HT1080 (cell line): Measurements from ENCODE around the gene C4A. TPM values are rescaled to one million over a fixed set of nuclear protein-coding genes. Genes with fewer than 3 reads are reported as not detected.
A peak's percentile ranks its signal among the peaks of the same experiment; 100 is the strongest.
"Not testable (repeated sequence)": the region's sequence is repeated elsewhere in the genome, so short reads cannot be mapped to it uniquely, and the experiment has no call there.

Experiments used
- DNase-seq: peaks from one replicate; pipeline ENCODE4 v3.0.0-alpha.2; 2015; ENCODE audit warnings: low read depth
- small RNA-seq: library from RNA; depleted of rRNA; stranded (forward); fragments of <200 nt; gene quantifications from one replicate; pipeline ENCODE3, GENCODE V24; 2014
- total RNA-seq: library from RNA; depleted of rRNA; stranded (reverse); fragments of >200 nt; shearing (Covaris generic); gene quantifications from 2 replicates; pipeline ENCODE4 v1.2.3, GENCODE V29; 2014; rRNA removed

Gene C4A
- total RNA-seq, 1 experiment from 2014 or later, result not detected

DNA sequence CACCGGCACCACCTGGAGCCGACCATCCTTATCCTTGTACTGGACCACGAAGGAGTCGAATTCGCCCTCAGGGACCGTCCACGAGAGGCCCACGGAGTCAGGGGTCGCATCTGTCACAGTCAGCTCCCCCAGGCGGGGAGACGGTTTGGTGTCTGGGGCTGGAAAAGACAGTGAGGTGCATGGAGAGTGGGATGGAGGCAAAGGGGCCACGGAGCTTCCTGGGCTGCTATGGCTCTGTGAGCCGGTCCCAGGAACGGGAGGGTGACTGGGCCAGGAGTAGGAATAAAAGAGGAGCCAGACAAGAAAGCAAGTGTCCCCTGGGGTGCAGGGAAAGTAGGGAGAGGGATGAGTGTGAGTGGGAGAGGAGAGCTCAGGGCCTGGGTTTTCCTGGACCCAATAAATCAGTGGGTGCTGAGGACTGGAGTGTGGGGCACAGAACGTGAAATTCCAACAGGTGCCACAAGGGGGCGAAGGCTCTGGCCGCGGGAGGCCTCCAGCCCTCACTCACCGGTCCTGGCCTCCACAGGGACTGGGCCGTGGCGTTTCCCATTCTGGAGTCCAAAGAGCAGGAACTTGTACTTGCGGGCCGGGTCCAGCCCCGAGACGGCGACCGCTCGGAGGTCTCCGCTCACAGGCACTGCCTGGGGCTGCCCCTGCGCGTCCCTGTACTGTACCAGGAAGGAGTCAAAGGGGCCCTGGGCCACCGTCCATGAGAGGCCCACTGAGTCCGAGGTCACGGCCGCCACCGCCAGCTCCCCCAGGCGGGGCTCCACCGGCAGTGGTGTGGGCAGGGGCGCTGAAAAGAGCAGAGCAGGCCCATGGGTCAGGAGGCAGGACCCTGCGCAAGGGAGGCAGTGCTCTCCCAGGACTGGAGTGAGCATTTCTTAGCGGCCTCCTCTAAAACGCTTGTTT is 66.3 kb downstream of the C4A start:
- DNase-seq, result peak; percentile 57

DNA sequence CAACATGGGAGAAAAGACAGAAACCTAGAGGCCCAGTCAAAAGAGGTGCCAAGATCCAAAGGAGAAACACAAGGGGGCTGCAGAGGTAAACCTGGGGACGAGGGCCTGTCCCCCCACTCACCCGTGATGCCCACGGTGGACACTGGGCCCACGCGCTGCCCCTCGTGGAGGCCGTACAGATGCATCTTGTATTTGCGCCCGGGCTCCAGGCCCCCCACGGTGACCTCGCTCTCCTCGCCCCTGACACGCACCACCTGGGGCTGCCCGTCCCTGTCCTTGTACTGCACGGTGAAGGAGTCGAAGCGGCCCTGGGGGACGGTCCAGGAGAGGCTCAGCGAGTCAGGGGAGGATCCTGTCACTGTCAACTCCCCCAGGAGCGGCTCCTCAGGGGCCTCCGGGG is 67.3 kb downstream of the C4A start:
- DNase-seq, result not testable (repeated sequence)

- DNase-seq, result not testable (repeated sequence)
Observed at GRCh38 chr6:32049736-32050135, 67.9 kb downstream of the C4A start.

- no peak for DNase-seq
Observed at GRCh38 chr6:32050562-32050961, 68.7 kb downstream of the C4A start.

Small RNA genes lying within 50 kb of the gene (small RNA-seq; reads per million reads assigned to genes)
- not detected for gene AL645922.1

Other genes with a start within 250 kb of the C4A start
- gene CLIC1, start 245.5 kb upstream of the C4A start, total RNA-seq, result 1,383 and 1,400 TPM in 2 replicates
- 9.5 and 10.2 TPM in 2 replicates for gene MSH5, start 242.1 kb upstream of the C4A start, total RNA-seq
- gene SAPCD1, start 219.4 kb upstream of the C4A start, total RNA-seq, result 0.64 and 3.5 TPM in 2 replicates
- gene VWA7, start 204.7 kb upstream of the C4A start, total RNA-seq, result 0.77 and 0.79 TPM in 2 replicates
- 63.0 and 76.4 TPM in 2 replicates for gene VARS1, start 186.3 kb upstream of the C4A start, total RNA-seq
- gene LSM2, start 175.1 kb upstream of the C4A start, total RNA-seq, result 104 and 115 TPM in 2 replicates
- gene HSPA1L, start 166.8 kb upstream of the C4A start, total RNA-seq, result 0.73 and 1.3 TPM in 2 replicates
- 99.6 and 108 TPM in 2 replicates for gene HSPA1A, start 166.5 kb upstream of the C4A start, total RNA-seq
- 134 and 135 TPM in 2 replicates for gene HSPA1B, start 154.3 kb upstream of the C4A start, total RNA-seq
- 46.3 and 49.5 TPM in 2 replicates for gene NEU1, start 119.2 kb upstream of the C4A start, total RNA-seq
- 0.45 TPM in 1 of 2 replicates, not detected in the other for gene SLC44A4, start 103.1 kb upstream of the C4A start, total RNA-seq
- 56.7 and 57.5 TPM in 2 replicates for gene EHMT2, start 84.4 kb upstream of the C4A start, total RNA-seq
- 10.8 and 15.1 TPM in 2 replicates for gene ZBTB12, start 80.0 kb upstream of the C4A start, total RNA-seq
- gene C2, start 54.3 kb upstream of the C4A start, total RNA-seq, result 0.13 TPM in 1 of 2 replicates, not detected in the other
- not detected in 2 replicates for gene CFB, start 36.0 kb upstream of the C4A start, total RNA-seq
- 109 and 116 TPM in 2 replicates for gene NELFE, start 23.1 kb upstream of the C4A start, total RNA-seq
- 31.4 and 39.0 TPM in 2 replicates for gene SKIC2, start 22.9 kb upstream of the C4A start, total RNA-seq
- 25.4 and 30.1 TPM in 2 replicates for gene DXO, start 9.9 kb upstream of the C4A start, total RNA-seq
- gene C4B, start 32.7 kb downstream of the C4A start, total RNA-seq, result 0.27 and 1.2 TPM in 2 replicates
- not detected in 2 replicates for gene CYP21A2, start 56.4 kb downstream of the C4A start, total RNA-seq
- 0.10 and 0.37 TPM in 2 replicates for gene TNXB, start 127.3 kb downstream of the C4A start, total RNA-seq
- gene ATF6B, start 146.2 kb downstream of the C4A start, total RNA-seq, result 19.5 and 22.6 TPM in 2 replicates
- gene FKBPL, start 148.2 kb downstream of the C4A start, total RNA-seq, result 10.4 and 10.5 TPM in 2 replicates
- gene PRRT1, start 169.9 kb downstream of the C4A start, total RNA-seq, result 0.37 TPM in 1 of 2 replicates, not detected in the other
- gene PPT2, start 172.1 kb downstream of the C4A start, total RNA-seq, result 20.4 and 90.2 TPM in 2 replicates
- 1.4 and 2.2 TPM in 2 replicates for gene EGFL8, start 182.5 kb downstream of the C4A start, total RNA-seq
- gene AGPAT1, start 194.0 kb downstream of the C4A start, total RNA-seq, result 55.3 and 89.2 TPM in 2 replicates
- 44.9 and 56.0 TPM in 2 replicates for gene RNF5, start 196.3 kb downstream of the C4A start, total RNA-seq
- gene AGER, start 202.2 kb downstream of the C4A start, total RNA-seq, result 1.3 TPM in 1 of 2 replicates, not detected in the other
- gene PBX2, start 208.1 kb downstream of the C4A start, total RNA-seq, result 28.9 and 31.4 TPM in 2 replicates
- gene GPSM3, start 210.6 kb downstream of the C4A start, total RNA-seq, result 59.9 and 80.6 TPM in 2 replicates
- gene NOTCH4, start 242.0 kb downstream of the C4A start, total RNA-seq, result 1.1 and 2.7 TPM in 2 replicates